PC-3 (cell line): ENCODE measurements around the gene ZNF574. TPM values are rescaled to one million over a fixed set of nuclear protein-coding genes. Genes with fewer than 3 reads are reported as not detected.

Experiments used
- ATAC-seq: fragments of 200-7000 bp; cut with Tn5 transposase; 2 replicates; pipeline ENCODE4 v1.9.1; 2020; ENCODE audit warnings: mild to moderate bottlenecking, moderate library complexity
- BruUV-seq: library from RNA; stranded (reverse); fragments of 400-500 nt; replicated peaks from 2 replicates; lab custom pipeline; 2021; lab: Mats Ljungman, UMichigan
- CTCF ChIA-PET: fragments of 300-600 bp; sonication (Branson Sonifier 250); formaldehyde crosslinking; loops from one replicate; lab custom pipeline; 2022; ENCODE audit warnings: antibody characterized with exemption; lab: Charles Lee
- POLR2A ChIA-PET: fragments of 300-600 bp; sonication (Branson Sonifier 250); formaldehyde crosslinking; loops from one replicate; lab custom pipeline; 2022; ENCODE audit warnings: antibody characterized with exemption; ENCODE audit not compliant: unreplicated experiment; lab: Charles Lee
- DNase-seq: peaks from one replicate; pipeline ENCODE4 v3.0.0-alpha.2; 2015
- H2AFZ ChIP-seq: fragments of 300-600 bp; sonication (generic); 2 replicates; pipeline ENCODE4 v1.6.0; 2016; ENCODE audit warnings: antibody characterized with exemption, low read length
- H3F3A ChIP-seq: fragments of 300-600 bp; sonication (generic); one replicate; pipeline ENCODE4 v1.6.0; 2017; ENCODE audit warnings: antibody characterized with exemption, low read length, control low read depth, mild to moderate bottlenecking; ENCODE audit not compliant: unreplicated experiment
- H3K27ac ChIP-seq: fragments of 300-600 bp; sonication (generic); 2 replicates; pipeline ENCODE4 v1.5.1; 2016; ENCODE audit warnings: mild to moderate bottlenecking, low read length
- H3K27me3 ChIP-seq: fragments of 300-600 bp; sonication (generic); 2 replicates; pipeline ENCODE4 v1.6.1; 2016; ENCODE audit warnings: low read length, mixed read lengths
- H3K36me3 ChIP-seq: fragments of 300-600 bp; sonication (generic); 2 replicates; pipeline ENCODE4 v1.6.1; 2016; ENCODE audit warnings: low read depth, mixed run types, low read length, mixed read lengths
- H3K4me1 ChIP-seq: fragments of 300-600 bp; sonication (generic); 2 replicates; pipeline ENCODE4 v1.5.1; 2016; ENCODE audit warnings: low read length; ENCODE audit not compliant: insufficient read depth
- H3K4me2 ChIP-seq: fragments of 300-600 bp; sonication (generic); 2 replicates; pipeline ENCODE4 v1.6.0; 2016; ENCODE audit warnings: low read length
- H3K4me3 ChIP-seq: fragments of 300-600 bp; sonication (generic); 2 replicates; pipeline ENCODE4 v1.5.1; 2016; ENCODE audit warnings: mild to moderate bottlenecking, low read length, mixed read lengths
- H3K79me2 ChIP-seq: fragments of 300-600 bp; sonication (generic); 2 replicates; pipeline ENCODE4 v1.6.1; 2017; ENCODE audit warnings: low read length, mixed read lengths
- H3K9ac ChIP-seq: fragments of 300-600 bp; sonication (generic); 2 replicates; pipeline ENCODE4 v1.6.0; 2016; ENCODE audit warnings: mild to moderate bottlenecking, low read length
- H3K9me2 ChIP-seq: fragments of 300-600 bp; sonication (generic); replicated peaks from 2 replicates; pipeline ENCODE4 v1.6.1; 2016; ENCODE audit warnings: mixed run types, low read length, mixed read lengths
- H3K9me3 ChIP-seq: fragments of 300-600 bp; sonication (generic); 2 replicates; pipeline ENCODE4 v1.6.1; 2016; ENCODE audit warnings: low read length, mixed read lengths
- H4K20me1 ChIP-seq: fragments of 300-600 bp; sonication (generic); 2 replicates; pipeline ENCODE4 v1.6.1; 2016; ENCODE audit warnings: low read length, mixed read lengths
- CTCF ChIP-seq: fragments of 300-600 bp; sonication (generic); conservative IDR thresholded peaks from 2 replicates; pipeline ENCODE4 v1.5.1; 2017; ENCODE audit warnings: antibody characterized with exemption, low read depth, mild to moderate bottlenecking, low read length
- EZH2 ChIP-seq: fragments of 300-600 bp; sonication (generic); IDR thresholded peaks from one replicate; pipeline ENCODE4 v1.6.1; 2017; ENCODE audit warnings: antibody characterized with exemption, mild to moderate bottlenecking, low read length; ENCODE audit not compliant: unreplicated experiment
- EZH2phosphoT487 ChIP-seq: fragments of 300-600 bp; sonication (generic); IDR thresholded peaks from 2 replicates; pipeline ENCODE4 v1.6.1; 2018; ENCODE audit warnings: mild to moderate bottlenecking, antibody characterized with exemption, low read length, borderline replicate concordance
- intact Hi-C: fragments of 100-400 bp; cut with micrococcal nuclease; formaldehyde crosslinking; loops from 2 replicates; pipeline ENCODE4 v1.9.0; 2023
- total RNA-seq: library from RNA; depleted of rRNA; stranded (reverse); fragments of >200 nt; gene quantifications from 2 replicates; pipeline ENCODE4 v1.2.3, GENCODE V29; 2014

Gene ZNF574
- total RNA-seq, 1 experiment from 2014 or later: 14.4 TPM

- CTCF ChIA-PET: no interaction called here
- H3K4me1 ChIP-seq: peaks cover 10% of the 10 kb centered on the region; the same call in 1 of the 2 replicates
These were observed 11.0 kb downstream of the ZNF574 start for GRCh38 chr19:42086770-42087550.

DNA sequence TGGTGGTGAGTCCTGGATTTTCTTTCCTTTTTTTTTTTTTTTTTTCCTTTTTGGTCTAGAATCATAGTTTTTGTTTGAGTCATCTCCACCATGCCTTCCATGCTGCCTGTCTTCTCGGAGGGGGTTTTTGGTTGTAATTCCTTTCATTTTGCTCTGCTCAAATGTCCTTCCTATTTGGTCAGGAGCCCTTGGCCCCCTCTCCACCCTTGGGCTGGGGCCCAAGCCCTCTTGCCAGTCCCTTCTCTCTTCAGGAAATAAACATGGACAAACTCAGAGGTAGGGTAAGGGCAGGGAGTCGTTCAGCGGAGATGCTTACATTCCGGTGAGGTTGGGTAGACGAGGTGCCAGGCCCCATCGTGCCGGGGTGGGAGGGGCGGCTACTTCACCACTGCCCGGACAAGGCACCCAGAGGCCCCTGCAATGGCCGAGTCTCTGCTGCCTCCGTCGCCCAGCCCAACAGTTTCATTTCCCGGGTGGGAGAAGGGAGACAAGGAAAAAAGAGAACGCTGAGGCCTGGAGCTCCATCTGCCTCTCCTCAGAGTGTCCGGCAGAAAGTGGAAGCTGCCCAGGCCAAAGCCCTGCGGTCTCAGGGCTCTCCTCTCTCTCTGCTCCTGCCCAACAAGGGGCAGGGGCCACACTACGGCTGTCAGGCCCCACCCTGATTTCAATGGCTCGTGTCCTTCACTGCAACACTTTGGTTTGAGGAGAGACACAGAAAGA is 12.7 kb downstream of the ZNF574 start:
- H3K9ac ChIP-seq: no peak overlapping the region
- DNase-seq: no peak
- H3F3A ChIP-seq: no peaks in the 10 kb centered on the region
- no peak overlapping the region for H3K4me2 ChIP-seq
- H3K4me1 ChIP-seq: peaks cover 10% of the 10 kb centered on the region; the same call in 1 of the 2 replicates
- no TSS peak for BruUV-seq
- intact Hi-C loops: no loop called here
- no peak for ATAC-seq
- H2AFZ ChIP-seq: no peak overlapping the region
- no peaks in the 10 kb centered on the region for H4K20me1 ChIP-seq
- POLR2A ChIA-PET: no interaction called here
- H3K9me3 ChIP-seq: no peaks in the 10 kb centered on the region
- H3K27ac ChIP-seq: no peak overlapping the region
- H3K9me2 ChIP-seq: no peaks in the 10 kb centered on the region
- CTCF ChIA-PET: no interaction called here
- no peak for TF ChIP-seq EZH2
- TF ChIP-seq EZH2phosphoT487: no peak
- no peak for TF ChIP-seq CTCF
- no peaks in the 10 kb centered on the region for H3K79me2 ChIP-seq
- H3K27me3 ChIP-seq: no peaks in the 10 kb centered on the region
- H3K4me3 ChIP-seq: no peak overlapping the region
- H3K36me3 ChIP-seq: no peaks in the 10 kb centered on the region

More at GRCh38 chr19:42086770-42087550, 11.0 kb downstream of the ZNF574 start:
- Histone ChIP-seq H3K79me2 (peaks cover 2% of the 10 kb centered on the region), H3K9me2 (no peaks in the 10 kb centered on the region), H3K4me2 (no peak overlapping the region), H3F3A (no peaks in the 10 kb centered on the region), H3K36me3 (no peaks in the 10 kb centered on the region), H3K27me3 (no peaks in the 10 kb centered on the region), H4K20me1 (peaks cover 3% of the 10 kb centered on the region; the same call in 1 of the 2 replicates), H3K9me3 (no peaks in the 10 kb centered on the region), H3K27ac (no peak overlapping the region), H3K4me3 (no peak overlapping the region), H2AFZ (no peak overlapping the region), H3K9ac (no peak overlapping the region)
- POLR2A ChIA-PET: no interaction called here
- no peak for DNase-seq
- TF ChIP-seq EZH2 (no peak), CTCF (no peak), EZH2phosphoT487 (no peak)
- no peak for ATAC-seq
- intact Hi-C loops: no loop called here
- BruUV-seq: no TSS peak
